M059J (cell line): Measurements from ENCODE around the gene DUSP9. TPM values are rescaled to one million over a fixed set of nuclear protein-coding genes. Genes with fewer than 3 reads are reported as not detected.
"Not testable (repeated sequence)": the region's sequence is repeated elsewhere in the genome, so short reads cannot be mapped to it uniquely, and the experiment has no call there.

Source experiments
- DNase-seq: peaks from one replicate; pipeline ENCODE4 v3.0.0-alpha.2; 2012; ENCODE audit warnings: low read depth
- total RNA-seq: library from RNA; depleted of rRNA; stranded (reverse); fragments of >200 nt; shearing (Covaris generic); gene quantifications from 2 replicates; pipeline ENCODE4 v1.2.3, GENCODE V29; 2014

Gene DUSP9
- total RNA-seq, 1 experiment from 2014 or later, result 1.1 TPM

DNA sequence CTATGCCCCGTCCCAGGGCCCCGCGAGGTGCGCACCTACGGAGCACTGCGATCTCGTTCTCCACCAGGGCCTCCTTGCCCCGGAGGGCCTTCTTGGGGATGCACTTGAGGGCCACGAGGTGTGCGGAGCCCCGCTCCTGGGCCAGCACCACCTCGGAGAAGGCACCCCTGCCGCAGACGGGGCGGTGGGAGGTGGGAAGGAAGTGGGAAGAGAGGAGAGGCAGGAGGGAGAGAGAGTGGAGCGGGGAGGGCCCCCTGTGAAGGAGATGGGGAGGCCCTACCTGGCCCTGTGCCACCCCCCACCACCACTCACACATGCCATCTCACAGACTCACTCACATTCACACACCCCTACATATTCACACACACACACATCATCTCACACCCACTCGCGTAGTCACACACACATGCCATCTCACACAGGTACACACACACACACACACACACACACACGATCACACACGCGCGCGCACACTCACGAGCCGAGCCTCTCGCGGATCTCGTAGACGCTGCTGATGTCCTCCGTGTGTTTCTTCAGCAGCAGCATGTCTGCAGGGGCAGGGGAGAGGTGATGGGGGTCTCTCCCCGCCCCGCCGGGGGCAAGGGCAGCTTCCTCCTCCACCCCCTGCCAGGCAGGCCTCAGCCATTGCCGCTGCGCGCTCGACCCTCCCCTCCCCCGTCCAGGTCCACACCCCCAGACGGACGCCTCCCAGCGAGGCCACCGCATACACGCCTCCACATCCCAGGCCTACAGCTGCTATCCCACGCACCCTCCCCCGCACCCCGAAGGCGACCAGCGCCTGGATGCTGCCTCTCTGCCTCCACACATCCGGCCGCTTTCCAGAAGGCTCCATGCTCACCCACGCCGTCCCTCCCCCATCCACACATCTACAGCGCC, 25.8 kb downstream of the DUSP9 start:
- no peak for DNase-seq

- no peak for DNase-seq
These were observed 26.6 kb downstream of the DUSP9 start, which contains the start of gene PNCK for GRCh38 chrX:153673428-153674218. TSS of gene PNCK (minus strand) at chrX:153673813. CDS start at chrX:153673076, 737 bp downstream.

DNA sequence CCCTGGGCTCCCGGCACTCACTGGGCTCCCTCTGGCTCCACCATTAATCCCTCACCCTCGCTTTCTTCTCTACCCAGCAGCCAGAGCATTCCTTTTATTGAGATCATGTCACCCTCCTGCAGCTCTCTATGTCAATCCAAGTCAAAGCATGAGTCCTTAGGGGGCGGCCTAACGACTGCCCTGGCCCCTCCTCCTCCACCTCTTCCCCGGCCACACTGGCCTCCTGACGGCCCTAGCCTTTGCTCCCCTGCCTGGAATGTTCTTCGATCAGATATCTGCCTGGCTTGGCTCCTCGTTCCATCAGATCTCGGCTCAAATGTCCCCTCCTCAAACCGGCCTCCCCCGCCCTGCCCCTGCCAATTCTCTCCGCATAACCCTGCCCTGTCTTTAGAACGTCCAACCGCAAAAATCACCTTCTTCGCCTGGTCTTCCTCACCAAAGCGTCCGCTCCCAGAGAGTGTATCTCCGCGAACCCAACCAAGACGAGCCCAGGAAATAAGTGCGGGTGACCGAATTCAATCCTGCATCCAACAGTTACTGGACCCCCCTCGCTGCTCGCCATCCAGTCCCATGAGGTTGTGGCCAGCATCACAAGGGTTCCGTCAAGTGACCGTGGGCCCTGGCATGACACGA, 27.3 kb downstream of the DUSP9 start:
- no peak for DNase-seq

- DNase-seq, result no peak
These were observed 34.2 kb downstream of the DUSP9 start for GRCh38 chrX:153681175-153681574.

- DNase-seq, result not testable (repeated sequence)
These were observed 36.5 kb downstream of the DUSP9 start for GRCh38 chrX:153683486-153683885.

DNA sequence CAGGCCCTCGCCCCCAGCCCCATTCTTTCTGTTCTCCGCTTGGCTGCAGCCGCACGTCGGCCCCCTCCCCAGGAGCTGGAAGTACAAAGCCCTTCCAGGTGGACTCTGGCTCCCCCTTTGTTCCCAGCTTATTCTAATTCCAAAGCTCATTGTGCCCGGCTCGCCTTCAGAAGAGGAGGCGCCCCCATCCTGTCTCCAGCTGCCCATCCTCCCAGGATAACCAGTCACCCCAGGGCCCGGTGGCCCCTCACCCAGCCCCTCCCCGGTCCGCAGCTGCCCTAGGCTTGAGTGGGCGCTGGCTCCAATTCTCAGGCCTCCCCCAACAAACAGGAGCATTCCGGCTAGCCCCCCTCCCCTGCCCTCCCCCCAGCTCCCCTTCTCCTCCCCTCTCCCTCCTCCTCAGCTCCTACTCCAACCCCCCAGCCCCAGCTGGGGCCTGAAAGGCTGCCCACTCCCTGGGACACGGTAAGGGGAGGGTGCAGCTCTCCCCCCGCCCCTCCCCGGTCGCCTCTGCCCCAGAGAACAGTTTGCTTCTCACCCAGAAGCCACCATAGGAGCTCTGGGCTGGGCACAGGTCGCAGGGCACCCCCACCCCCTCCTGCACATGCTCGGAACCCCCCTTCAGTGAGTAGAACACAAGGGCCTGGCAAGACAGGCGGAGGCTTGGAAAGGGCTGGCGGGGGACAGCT, 37.6 kb downstream of the DUSP9 start:
- no peak for DNase-seq

GRCh38 chrX:153685156-153685536, 38.1 kb downstream of the DUSP9 start:
- no peak for DNase-seq

- DNase-seq, result no peak
These were observed 39.0 kb downstream of the DUSP9 start for GRCh38 chrX:153685751-153686696.

GRCh38 chrX:153686711-153687110, 39.7 kb downstream of the DUSP9 start:
- DNase-seq, result no peak

DNA sequence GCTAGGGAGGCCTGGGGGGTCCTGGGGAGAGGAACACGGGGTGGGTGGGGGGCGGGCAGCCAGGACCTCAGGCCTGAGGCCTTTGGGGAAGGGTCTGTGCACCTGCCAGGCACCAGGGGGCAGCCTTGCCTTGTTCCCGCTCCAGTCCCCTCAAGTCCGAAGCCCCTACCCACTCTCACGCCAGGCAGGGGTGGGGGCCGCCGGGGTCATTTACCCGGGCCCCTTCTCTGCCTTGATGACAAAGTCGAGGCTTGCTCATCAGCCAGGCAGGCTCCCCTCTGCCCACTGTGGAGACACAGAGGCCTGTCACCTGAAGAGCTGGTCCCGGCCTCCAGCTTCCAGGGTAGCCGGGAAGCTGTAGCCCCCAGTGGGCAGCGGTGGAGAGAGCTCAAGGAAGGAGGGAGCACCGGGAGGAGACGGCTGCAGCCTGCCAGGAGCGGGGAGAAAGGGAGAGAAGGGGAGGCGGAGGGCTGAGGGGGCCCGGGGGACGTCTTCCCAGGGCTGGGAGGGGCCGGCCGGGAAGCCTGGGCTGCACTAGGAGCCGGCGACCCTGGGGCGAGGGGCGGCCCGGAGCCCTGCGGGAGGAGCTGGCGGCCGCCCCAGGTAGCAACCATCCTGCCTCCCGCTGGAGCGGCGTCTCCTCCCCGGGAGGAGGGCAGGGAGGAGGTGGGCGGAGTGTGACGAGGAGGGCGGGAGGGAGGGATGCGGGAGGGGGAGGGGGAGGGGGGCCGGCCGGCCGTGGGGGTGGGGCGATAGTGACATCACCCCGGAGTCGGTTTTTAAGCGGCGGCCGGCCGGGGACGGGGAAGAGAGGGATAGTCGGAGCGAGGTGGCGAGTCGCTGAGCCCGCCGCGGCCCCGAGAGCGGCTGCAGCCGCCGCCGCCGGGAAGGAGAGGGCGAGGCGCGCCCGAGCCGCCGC, 40.4 kb downstream of the DUSP9 start, which contains the start of gene SLC6A8:
SLC6A8 (plus strand) TSS at position 806 of the 919 bp plus-strand sequence. CDS start 649 bp downstream, outside the sequence.
- DNase-seq, result peak; percentile 63

GRCh38 chrX:153688071-153688470, 41.1 kb downstream of the DUSP9 start:
- no peak for DNase-seq

DNA sequence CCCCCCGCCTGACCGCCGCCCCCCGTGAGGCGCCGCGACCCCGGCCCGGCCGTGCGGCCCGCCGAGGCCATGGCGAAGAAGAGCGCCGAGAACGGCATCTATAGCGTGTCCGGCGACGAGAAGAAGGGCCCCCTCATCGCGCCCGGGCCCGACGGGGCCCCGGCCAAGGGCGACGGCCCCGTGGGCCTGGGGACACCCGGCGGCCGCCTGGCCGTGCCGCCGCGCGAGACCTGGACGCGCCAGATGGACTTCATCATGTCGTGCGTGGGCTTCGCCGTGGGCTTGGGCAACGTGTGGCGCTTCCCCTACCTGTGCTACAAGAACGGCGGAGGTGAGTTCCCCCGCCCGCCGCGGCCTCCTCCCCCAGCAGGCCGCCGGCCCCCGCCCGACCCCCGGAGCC, 41.5 kb downstream of the DUSP9 start:
- DNase-seq, result no peak

GRCh38 chrX:153688911-153689590, 42.0 kb downstream of the DUSP9 start:
- DNase-seq, result peak; percentile 45

DNA sequence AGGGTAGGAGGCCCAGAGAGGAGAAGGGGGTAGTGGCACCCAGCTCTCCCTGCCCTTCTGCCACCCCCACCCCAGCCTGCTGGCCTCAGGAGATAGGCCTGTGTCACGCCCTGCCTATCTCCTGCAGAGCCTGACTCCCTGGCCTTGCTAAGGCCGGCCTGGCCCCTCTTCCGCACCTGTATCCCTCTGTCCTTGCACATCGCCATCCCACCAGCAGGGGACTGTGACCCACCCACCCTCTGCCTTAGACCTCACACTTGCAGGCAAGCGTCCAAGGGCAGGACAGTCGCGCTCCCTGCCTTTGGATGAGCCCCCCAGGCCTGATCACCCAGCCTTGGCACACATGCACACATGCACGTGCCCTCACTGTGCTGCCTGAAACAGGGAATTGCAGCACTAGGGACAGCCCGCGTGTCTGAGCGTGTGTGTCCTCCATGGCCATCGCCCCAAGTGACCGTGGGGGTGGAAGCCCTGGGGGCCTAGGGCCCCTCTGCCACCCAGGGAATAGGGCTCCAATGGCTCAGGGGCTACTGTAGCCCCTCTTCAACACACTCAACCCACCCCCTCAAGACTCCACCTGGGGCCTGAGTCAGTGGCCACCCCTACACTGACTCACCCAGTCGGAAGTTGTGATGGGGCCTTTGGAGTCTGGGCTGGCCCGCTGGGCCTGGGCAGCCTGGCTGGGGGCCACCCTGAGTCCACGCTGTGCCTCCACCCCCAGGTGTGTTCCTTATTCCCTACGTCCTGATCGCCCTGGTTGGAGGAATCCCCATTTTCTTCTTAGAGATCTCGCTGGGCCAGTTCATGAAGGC, 42.9 kb downstream of the DUSP9 start:
- DNase-seq, result peak; percentile 55

GRCh38 chrX:153690466-153690865, 43.5 kb downstream of the DUSP9 start:
- no peak for DNase-seq

DNA sequence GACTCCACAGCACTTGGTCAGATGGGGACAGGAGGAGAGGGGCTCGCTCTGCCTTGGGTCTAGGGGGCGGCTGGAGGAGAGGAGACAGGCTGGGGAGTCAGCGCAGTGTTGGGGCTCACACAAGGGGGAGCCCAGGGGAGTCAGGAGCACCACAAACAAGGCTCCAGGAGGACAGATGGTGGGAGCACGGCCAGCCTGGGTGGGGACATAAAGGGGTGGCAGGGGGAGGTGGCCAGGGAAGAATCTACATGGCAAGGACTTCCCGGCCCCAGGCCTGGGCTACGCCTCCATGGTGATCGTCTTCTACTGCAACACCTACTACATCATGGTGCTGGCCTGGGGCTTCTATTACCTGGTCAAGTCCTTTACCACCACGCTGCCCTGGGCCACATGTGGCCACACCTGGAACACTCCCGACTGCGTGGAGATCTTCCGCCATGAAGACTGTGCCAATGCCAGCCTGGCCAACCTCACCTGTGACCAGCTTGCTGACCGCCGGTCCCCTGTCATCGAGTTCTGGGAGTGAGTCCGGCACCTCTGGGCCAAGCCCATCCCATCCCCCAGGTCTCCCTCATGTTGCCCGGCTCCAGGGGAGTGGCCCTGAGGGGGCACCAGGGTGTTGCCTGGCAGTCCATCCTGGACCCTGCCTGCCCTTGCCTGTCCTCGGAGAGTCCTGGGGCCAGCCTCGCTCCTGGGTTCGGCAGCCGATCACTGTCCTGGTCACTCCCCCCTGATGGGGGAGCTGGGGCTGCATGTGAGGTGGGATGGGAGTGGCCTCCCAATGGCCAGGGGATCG, 44.2 kb downstream of the DUSP9 start:
- not testable (repeated sequence) for DNase-seq

DNA sequence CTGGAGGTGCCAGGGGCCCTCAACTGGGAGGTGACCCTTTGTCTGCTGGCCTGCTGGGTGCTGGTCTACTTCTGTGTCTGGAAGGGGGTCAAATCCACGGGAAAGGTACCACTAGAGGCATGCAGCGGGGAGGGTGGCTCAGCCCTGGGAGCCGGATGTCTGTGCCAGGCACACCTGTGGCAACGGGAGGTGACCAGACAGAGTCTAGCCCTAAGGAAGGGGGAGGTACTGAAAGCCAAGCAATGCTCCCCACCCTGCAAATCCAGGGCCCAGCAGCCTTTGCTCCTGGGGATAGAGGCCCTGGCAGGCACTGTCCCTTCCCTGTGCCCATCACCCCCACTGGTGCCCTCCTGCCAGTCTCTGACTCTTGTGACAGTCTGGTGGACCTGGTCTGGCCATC, 45.0 kb downstream of the DUSP9 start:
- no peak for DNase-seq
